K562 (cell line): ENCODE results near the gene UBE2D2. TPM values are rescaled to one million over a fixed set of nuclear protein-coding genes. Genes with fewer than 3 reads are reported as not detected.
A peak's percentile ranks its signal among the peaks of the same experiment; 100 is the strongest.

Source experiments
- HMGXB4 ChIP-seq: sonication (generic); formaldehyde crosslinking; IDR thresholded peaks from 2 replicates; pipeline ENCODE4 v1.8.1; 2023; ENCODE audit warnings: mild to moderate bottlenecking, missing genetic modification reagents
- NR1H2 ChIP-seq: sonication (generic); formaldehyde crosslinking; IDR thresholded peaks from 2 replicates; pipeline ENCODE4 v1.4.0; 2020; ENCODE audit warnings: mild to moderate bottlenecking, missing genetic modification reagents
- PPARD ChIP-seq: fragments of 250-450 bp; sonication (Bioruptor Pico); IDR thresholded peaks from 2 replicates; pipeline ENCODE4 v1.8.0; 2022; ENCODE audit warnings: inconsistent platforms, mild to moderate bottlenecking, moderate library complexity
- PYGO2 ChIP-seq: fragments of 450-650 bp; IDR thresholded peaks from 2 replicates; pipeline ENCODE4 v1.6.1; 2016; ENCODE audit warnings: mild to moderate bottlenecking, missing genetic modification characterization, moderate library complexity, missing compliant biosample characterization
- RBBP5 ChIP-seq: fragments of 200-600 bp; sonication (generic); IDR thresholded peaks from 2 replicates; pipeline ENCODE4 v1.6.1; 2012; ENCODE audit warnings: borderline replicate concordance, mild to moderate bottlenecking, low read length, control low read depth, inconsistent platforms; ENCODE audit not compliant: insufficient read depth, poor library complexity, severe bottlenecking
- REST ChIP-seq, 2 experiments: fragments of 450-650 bp; formaldehyde crosslinking in 1 of 2; IDR thresholded peaks; 2 replicates each; pipeline versions ENCODE4 v1.4.0 to v1.6.1; 2014 to 2020; ENCODE audit warnings: mild to moderate bottlenecking in 2 of 2, borderline replicate concordance in 1 of 2, low read depth in 1 of 2
- TAF7 ChIP-seq: fragments of 450-650 bp; IDR thresholded peaks from 2 replicates; pipeline ENCODE4 v1.6.1; 2016; ENCODE audit warnings: missing genetic modification characterization, missing compliant biosample characterization
- ZNF232 ChIP-seq: sonication (generic); formaldehyde crosslinking; IDR thresholded peaks from 2 replicates; pipeline ENCODE4 v1.8.0; 2022; ENCODE audit warnings: mild to moderate bottlenecking, missing genetic modification reagents
- polyA plus RNA-seq, 8 experiments: library from polyadenylated mRNA; depleted of rRNA in 4 of 8; stranded (reverse) in 5 of 8; unstranded in 3 of 8; fragments of >200 nt; fragmentation: Nextera tagmentation in 2 of 8; fragmentation: Illumina TruSeq in 1 of 8; extraction: Ambion mirVana in 2 of 8; extraction: Trizol in 1 of 8; gene quantifications; 2 replicates each; pipeline versions ENCODE4 v1.2.1 to v1.2.3, GENCODE V29; 2011 to 2014; ENCODE audit warnings: inconsistent platforms in 1 of 8, missing spikeins in 1 of 8
- total RNA-seq, 7 experiments: library from RNA; depleted of rRNA in 6 of 7; stranded (reverse); fragments of >200 nt in 6 of 7; fragmentation: Illumina TruSeq in 2 of 7; extraction: Trizol in 2 of 7; gene quantifications; 2 replicates each; pipeline versions ENCODE4 v1.2.1 to v1.2.3, GENCODE V29; 2011 to 2021; ENCODE audit warnings: low replicate concordance in 1 of 7
- TF ChIP-seq, protein P1 (sequence below): sonication (generic); formaldehyde crosslinking; IDR thresholded peaks from 2 replicates; pipeline ENCODE4 v1.8.1; 2023; ENCODE audit warnings: mild to moderate bottlenecking, missing genetic modification reagents
- TF ChIP-seq, protein P2 (sequence below): fragments of 450-650 bp; IDR thresholded peaks from 2 replicates; pipeline ENCODE4 v1.6.1; 2016
- TF ChIP-seq, protein P3 (sequence below): sonication (generic); IDR thresholded peaks from 2 replicates; pipeline ENCODE4 v1.6.1; 2016

The UBE2D2 gene
- total and polyA plus RNA-seq, 9 of the 15 experiments (the other 6 are each of a cell fraction or from before 2014, with no cell fraction given) = 53.6 to 198 (median 122) TPM

DNA sequence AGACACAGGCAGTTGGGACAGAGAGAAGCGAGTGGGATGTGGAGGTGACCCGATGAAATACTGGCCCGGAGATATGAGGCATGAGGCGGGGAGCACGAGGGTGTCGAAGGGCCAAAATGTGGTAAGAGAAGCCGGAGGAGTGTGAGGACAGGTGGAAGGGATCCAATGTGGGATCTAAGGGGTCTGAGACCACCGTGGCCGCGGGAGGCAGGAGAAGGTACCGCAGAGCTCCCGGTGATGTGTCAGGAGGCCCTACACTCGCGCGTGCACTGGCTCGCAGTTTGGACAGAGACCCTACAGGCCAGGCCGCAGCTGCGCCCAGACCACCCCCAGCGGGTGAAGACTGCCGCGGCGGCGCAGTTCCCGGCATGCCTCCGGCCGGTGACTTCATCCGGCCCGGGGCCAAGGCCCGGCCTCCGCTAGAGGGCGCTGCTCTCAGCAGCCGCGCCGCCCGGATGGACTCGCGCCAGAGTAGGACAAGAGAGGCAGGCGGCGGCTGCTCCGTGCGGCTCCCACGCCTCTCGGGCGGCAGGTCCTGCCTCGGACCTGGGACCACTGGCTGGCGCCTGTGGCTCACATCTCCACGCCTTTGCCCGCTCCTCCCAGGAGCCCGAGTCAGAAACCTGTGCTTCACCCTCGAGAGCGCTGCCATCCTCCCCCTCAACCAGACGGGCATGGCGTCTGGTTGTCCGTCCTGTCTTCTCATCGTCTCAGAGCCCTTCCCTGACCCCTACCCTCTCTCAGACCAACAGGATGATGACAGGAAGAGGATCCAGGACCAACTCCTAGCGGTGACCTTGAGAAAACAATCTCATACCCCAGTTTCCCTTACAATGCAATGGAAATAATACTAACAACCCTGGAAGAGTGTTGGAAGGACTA lies 43.2 kb upstream of the UBE2D2 start (continued):
- TF ChIP-seq, protein P1, sequence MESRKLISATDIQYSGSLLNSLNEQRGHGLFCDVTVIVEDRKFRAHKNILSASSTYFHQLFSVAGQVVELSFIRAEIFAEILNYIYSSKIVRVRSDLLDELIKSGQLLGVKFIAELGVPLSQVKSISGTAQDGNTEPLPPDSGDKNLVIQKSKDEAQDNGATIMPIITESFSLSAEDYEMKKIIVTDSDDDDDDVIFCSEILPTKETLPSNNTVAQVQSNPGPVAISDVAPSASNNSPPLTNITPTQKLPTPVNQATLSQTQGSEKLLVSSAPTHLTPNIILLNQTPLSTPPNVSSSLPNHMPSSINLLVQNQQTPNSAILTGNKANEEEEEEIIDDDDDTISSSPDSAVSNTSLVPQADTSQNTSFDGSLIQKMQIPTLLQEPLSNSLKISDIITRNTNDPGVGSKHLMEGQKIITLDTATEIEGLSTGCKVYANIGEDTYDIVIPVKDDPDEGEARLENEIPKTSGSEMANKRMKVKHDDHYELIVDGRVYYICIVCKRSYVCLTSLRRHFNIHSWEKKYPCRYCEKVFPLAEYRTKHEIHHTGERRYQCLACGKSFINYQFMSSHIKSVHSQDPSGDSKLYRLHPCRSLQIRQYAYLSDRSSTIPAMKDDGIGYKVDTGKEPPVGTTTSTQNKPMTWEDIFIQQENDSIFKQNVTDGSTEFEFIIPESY (CRISPR knock-in tag) = peak; percentile 79
- TF ChIP-seq TAF7 (tag) (peak; percentile 75), PYGO2 (tag) (no peak), ZNF232 (CRISPR knock-in tag) (no peak; the same call in 1 of the 2 replicates), HMGXB4 (CRISPR knock-in tag) (peak; percentile 79; the same call in 1 of the 2 replicates), PPARD (no peak), RBBP5 (peak; percentile 74), NR1H2 (CRISPR knock-in tag) (peak; percentile 92), REST (IDR thresholded peaks at IDR 0.05; ENCODE audit: borderline replicate concordance) (peak; percentile 73), REST (CRISPR knock-in tag; IDR thresholded peaks at IDR 0.05; ENCODE audit: low read depth) (peak; percentile 87)
- TF ChIP-seq, protein P2, sequence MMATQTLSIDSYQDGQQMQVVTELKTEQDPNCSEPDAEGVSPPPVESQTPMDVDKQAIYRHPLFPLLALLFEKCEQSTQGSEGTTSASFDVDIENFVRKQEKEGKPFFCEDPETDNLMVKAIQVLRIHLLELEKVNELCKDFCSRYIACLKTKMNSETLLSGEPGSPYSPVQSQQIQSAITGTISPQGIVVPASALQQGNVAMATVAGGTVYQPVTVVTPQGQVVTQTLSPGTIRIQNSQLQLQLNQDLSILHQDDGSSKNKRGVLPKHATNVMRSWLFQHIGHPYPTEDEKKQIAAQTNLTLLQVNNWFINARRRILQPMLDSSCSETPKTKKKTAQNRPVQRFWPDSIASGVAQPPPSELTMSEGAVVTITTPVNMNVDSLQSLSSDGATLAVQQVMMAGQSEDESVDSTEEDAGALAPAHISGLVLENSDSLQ = no peak
- TF ChIP-seq, protein P3, sequence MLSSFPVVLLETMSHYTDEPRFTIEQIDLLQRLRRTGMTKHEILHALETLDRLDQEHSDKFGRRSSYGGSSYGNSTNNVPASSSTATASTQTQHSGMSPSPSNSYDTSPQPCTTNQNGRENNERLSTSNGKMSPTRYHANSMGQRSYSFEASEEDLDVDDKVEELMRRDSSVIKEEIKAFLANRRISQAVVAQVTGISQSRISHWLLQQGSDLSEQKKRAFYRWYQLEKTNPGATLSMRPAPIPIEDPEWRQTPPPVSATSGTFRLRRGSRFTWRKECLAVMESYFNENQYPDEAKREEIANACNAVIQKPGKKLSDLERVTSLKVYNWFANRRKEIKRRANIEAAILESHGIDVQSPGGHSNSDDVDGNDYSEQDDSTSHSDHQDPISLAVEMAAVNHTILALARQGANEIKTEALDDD = no peak
